ENCODE results near the gene RDH16. TPM values are rescaled to one million over a fixed set of nuclear protein-coding genes. Genes with fewer than 3 reads are reported as not detected.
"Not testable (repeated sequence)": the region's sequence is repeated elsewhere in the genome, so short reads cannot be mapped to it uniquely, and the experiment has no call there.

Gene RDH16
- total RNA-seq, 1 experiment from 2014 or later: 0.08 TPM

DNA sequence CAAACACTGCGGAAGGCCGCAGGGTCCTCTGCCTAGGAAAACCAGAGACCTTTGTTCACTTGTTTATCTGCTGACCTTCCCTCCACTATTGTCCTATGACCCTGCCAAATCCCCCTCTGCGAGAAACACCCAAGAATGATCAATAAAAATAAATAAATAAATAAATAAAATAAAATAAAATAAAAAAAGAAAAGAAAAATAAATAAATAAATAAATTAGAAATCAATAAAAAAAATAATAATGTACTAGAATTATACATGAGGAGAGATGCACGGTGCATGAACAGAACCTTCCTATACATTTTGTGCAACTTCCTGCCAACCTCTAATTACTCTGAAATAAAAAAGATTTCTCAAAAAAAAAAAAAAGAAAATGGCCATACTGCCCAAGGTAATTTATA is 7.7 kb upstream of the RDH16 start:
- ATAC-seq; H3K9me3 ChIP-seq (ENCODE audit: control insufficient read depth, insufficient read depth, low read depth, low read length); in situ Hi-C loops (cut with HindIII; ENCODE audit: low pct_unique_long_range_greater_than_20kb, low sequenced_read_pairs); DNase-seq (ENCODE audit: low read depth, low spot score); POLR2A ChIA-PET; H3K4me3 ChIP-seq (ENCODE audit: low read depth in 2 of 2, low read length in 2 of 2); BruUV-seq (replicated peaks); H3K4me1 ChIP-seq (ENCODE audit: control insufficient read depth, insufficient read depth, low read length); H3K36me3 ChIP-seq (ENCODE audit: control insufficient read depth, insufficient read depth, low read length); H3K27me3 ChIP-seq (ENCODE audit: control insufficient read depth, insufficient read depth, low read length); H3K27ac ChIP-seq (ENCODE audit: low read length); intact Hi-C loops (cut with micrococcal nuclease; ENCODE audit: unreplicated experiment); CTCF ChIA-PET: not testable (repeated sequence)

DNA sequence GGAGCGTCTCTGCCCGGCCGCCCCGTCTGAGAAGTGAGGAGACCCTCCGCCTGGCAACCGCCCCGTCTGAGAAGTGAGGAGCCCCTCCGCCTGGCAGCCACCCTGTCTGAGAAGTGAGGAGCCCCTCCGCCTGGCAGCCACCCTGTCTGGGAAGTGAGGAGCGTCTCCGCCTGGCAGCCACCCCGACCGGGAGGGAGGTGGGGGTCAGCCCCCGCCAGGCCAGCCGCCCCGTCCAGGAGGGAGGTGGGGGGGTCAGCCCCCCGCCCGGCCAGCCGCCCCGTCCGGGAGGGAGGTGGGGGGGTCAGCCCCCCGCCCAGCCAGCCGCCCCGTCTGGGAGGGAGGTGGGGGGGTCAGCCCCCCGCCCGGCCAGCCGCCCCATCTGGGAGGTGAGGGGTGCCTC is 6.1 kb upstream of the RDH16 start:
- H3K4me1 ChIP-seq (ENCODE audit: control insufficient read depth, insufficient read depth, low read length); H3K27ac ChIP-seq (ENCODE audit: low read length); BruUV-seq (replicated peaks); DNase-seq (ENCODE audit: low read depth, low spot score); in situ Hi-C loops (cut with HindIII; ENCODE audit: low pct_unique_long_range_greater_than_20kb, low sequenced_read_pairs); POLR2A ChIA-PET; H3K36me3 ChIP-seq (ENCODE audit: control insufficient read depth, insufficient read depth, low read length); H3K27me3 ChIP-seq (ENCODE audit: control insufficient read depth, insufficient read depth, low read length); ATAC-seq; H3K9me3 ChIP-seq (ENCODE audit: control insufficient read depth, insufficient read depth, low read depth, low read length); H3K4me3 ChIP-seq (ENCODE audit: low read depth in 2 of 2, low read length in 2 of 2); intact Hi-C loops (cut with micrococcal nuclease; ENCODE audit: unreplicated experiment); CTCF ChIA-PET: not testable (repeated sequence)

DNA sequence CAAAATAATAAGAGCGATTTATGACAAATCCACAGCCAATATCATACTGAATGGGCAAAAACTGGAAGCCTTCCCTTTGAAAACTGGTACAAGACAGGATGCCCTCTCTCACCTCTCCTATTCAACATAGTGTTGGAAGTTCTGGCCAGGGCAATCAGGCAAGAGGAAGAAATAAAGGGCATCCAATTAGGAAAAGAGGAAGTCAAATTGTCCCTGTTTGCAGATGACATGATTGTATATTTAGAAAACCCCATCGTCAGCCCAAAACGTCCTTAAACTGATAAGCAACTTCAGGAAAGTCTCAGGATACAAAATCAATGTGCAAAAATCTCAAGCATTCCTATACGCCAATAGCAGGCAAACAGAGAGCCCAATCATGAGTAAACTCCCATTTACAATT is 4.8 kb upstream of the RDH16 start:
- H3K27ac ChIP-seq (ENCODE audit: low read length); ATAC-seq; H3K27me3 ChIP-seq (ENCODE audit: control insufficient read depth, insufficient read depth, low read length); in situ Hi-C loops (cut with HindIII; ENCODE audit: low pct_unique_long_range_greater_than_20kb, low sequenced_read_pairs); BruUV-seq (replicated peaks); DNase-seq (ENCODE audit: low read depth, low spot score); H3K36me3 ChIP-seq (ENCODE audit: control insufficient read depth, insufficient read depth, low read length); H3K9me3 ChIP-seq (ENCODE audit: control insufficient read depth, insufficient read depth, low read depth, low read length); intact Hi-C loops (cut with micrococcal nuclease; ENCODE audit: unreplicated experiment); H3K4me3 ChIP-seq (ENCODE audit: low read depth in 2 of 2, low read length in 2 of 2); H3K4me1 ChIP-seq (ENCODE audit: control insufficient read depth, insufficient read depth, low read length); CTCF ChIA-PET; POLR2A ChIA-PET: not testable (repeated sequence)

GRCh38 chr12:56958422-56958821 is 1.0 kb upstream of the RDH16 start:
- no peak for TF ChIP-seq SIN3A (IDR thresholded peaks at IDR 0.05; ENCODE audit: borderline replicate concordance, insufficient read depth, low read depth, low read length)
- H3K9me3 ChIP-seq (ENCODE audit: control insufficient read depth, insufficient read depth, low read depth, low read length): no peaks in the 10 kb centered on the region
- BruUV-seq (replicated peaks): no TSS peak
- ChIA-PET CTCF (no interaction called here), POLR2A (no interaction called here)
- intact Hi-C loops (cut with micrococcal nuclease; ENCODE audit: unreplicated experiment): no loop called here
- H3K27me3 ChIP-seq (ENCODE audit: control insufficient read depth, insufficient read depth, low read length): peaks cover 14% of the 10 kb centered on the region
- ATAC-seq (no peak), DNase-seq (ENCODE audit: low read depth, low spot score) (no peak)
- H3K4me3 ChIP-seq (ENCODE audit: low read depth in 2 of 2, low read length in 2 of 2): no peak overlapping the region
- no peaks in the 10 kb centered on the region for H3K36me3 ChIP-seq (ENCODE audit: control insufficient read depth, insufficient read depth, low read length)
- no peaks in the 10 kb centered on the region for H3K4me1 ChIP-seq (ENCODE audit: control insufficient read depth, insufficient read depth, low read length)
- in situ Hi-C loops (cut with HindIII; ENCODE audit: low pct_unique_long_range_greater_than_20kb, low sequenced_read_pairs): no loop called here
- H3K27ac ChIP-seq (ENCODE audit: low read length): no peak overlapping the region

- intact Hi-C loops (cut with micrococcal nuclease; ENCODE audit: unreplicated experiment) (no loop called here), in situ Hi-C loops (cut with HindIII; ENCODE audit: low pct_unique_long_range_greater_than_20kb, low sequenced_read_pairs) (no loop called here)
- Histone ChIP-seq H3K4me1 (ENCODE audit: control insufficient read depth, insufficient read depth, low read length) (no peaks in the 10 kb centered on the region), H3K27ac (ENCODE audit: low read length) (no peak overlapping the region), H3K36me3 (ENCODE audit: control insufficient read depth, insufficient read depth, low read length) (no peaks in the 10 kb centered on the region), H3K9me3 (ENCODE audit: control insufficient read depth, insufficient read depth, low read depth, low read length) (no peaks in the 10 kb centered on the region), H3K4me3 (ENCODE audit: low read depth in 2 of 2, low read length in 2 of 2) (no peak overlapping the region), H3K27me3 (ENCODE audit: control insufficient read depth, insufficient read depth, low read length) (peaks cover 14% of the 10 kb centered on the region)
- ChIA-PET POLR2A (no interaction called here), CTCF (no interaction called here)
- TF ChIP-seq TCF7L2 (IDR thresholded peaks at IDR 0.05; ENCODE audit: low read depth, low read length) (no peak), SIN3A (IDR thresholded peaks at IDR 0.05; ENCODE audit: borderline replicate concordance, insufficient read depth, low read depth, low read length) (no peak), CTCF (IDR thresholded peaks at IDR 0.05) (no peak)
- TF ChIP-seq, protein P1, sequence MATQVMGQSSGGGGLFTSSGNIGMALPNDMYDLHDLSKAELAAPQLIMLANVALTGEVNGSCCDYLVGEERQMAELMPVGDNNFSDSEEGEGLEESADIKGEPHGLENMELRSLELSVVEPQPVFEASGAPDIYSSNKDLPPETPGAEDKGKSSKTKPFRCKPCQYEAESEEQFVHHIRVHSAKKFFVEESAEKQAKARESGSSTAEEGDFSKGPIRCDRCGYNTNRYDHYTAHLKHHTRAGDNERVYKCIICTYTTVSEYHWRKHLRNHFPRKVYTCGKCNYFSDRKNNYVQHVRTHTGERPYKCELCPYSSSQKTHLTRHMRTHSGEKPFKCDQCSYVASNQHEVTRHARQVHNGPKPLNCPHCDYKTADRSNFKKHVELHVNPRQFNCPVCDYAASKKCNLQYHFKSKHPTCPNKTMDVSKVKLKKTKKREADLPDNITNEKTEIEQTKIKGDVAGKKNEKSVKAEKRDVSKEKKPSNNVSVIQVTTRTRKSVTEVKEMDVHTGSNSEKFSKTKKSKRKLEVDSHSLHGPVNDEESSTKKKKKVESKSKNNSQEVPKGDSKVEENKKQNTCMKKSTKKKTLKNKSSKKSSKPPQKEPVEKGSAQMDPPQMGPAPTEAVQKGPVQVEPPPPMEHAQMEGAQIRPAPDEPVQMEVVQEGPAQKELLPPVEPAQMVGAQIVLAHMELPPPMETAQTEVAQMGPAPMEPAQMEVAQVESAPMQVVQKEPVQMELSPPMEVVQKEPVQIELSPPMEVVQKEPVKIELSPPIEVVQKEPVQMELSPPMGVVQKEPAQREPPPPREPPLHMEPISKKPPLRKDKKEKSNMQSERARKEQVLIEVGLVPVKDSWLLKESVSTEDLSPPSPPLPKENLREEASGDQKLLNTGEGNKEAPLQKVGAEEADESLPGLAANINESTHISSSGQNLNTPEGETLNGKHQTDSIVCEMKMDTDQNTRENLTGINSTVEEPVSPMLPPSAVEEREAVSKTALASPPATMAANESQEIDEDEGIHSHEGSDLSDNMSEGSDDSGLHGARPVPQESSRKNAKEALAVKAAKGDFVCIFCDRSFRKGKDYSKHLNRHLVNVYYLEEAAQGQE (IDR thresholded peaks at IDR 0.05; ENCODE audit: insufficient read depth in 1 of 2, low read depth in 2 of 2, low read length in 1 of 2): no peak
- ATAC-seq (no peak), DNase-seq (ENCODE audit: low read depth, low spot score) (no peak)
- BruUV-seq (replicated peaks): no TSS peak
These were observed 1.7 kb downstream of the RDH16 start for GRCh38 chr12:56955631-56956256.

All from Panc1 (cell line).